SJCRH30 (cell line): ENCODE data around the gene SKP1. TPM values are rescaled to one million over a fixed set of nuclear protein-coding genes. Genes with fewer than 3 reads are reported as not detected.

Source experiments
- DNase-seq, 2 experiments: peaks; one replicate each; pipeline ENCODE4 v3.0.0-alpha.2; 2015 to 2020
- H3K27ac ChIP-seq: fragments of 250-450 bp; sonication (Bioruptor Pico); 2 replicates; pipeline ENCODE4 v1.5.1; 2020; ENCODE audit warnings: mild to moderate bottlenecking, moderate library complexity
- H3K27me3 ChIP-seq: fragments of 250-450 bp; sonication (Bioruptor Pico); 2 replicates; pipeline ENCODE4 v1.5.1; 2020; ENCODE audit warnings: mild to moderate bottlenecking, moderate library complexity
- H3K36me3 ChIP-seq: fragments of 250-450 bp; sonication (Bioruptor Pico); 2 replicates; pipeline ENCODE4 v1.5.1; 2020; ENCODE audit warnings: mild to moderate bottlenecking, moderate library complexity
- H3K4me1 ChIP-seq: fragments of 250-450 bp; sonication (Bioruptor Pico); 2 replicates; pipeline ENCODE4 v1.5.1; 2020; ENCODE audit warnings: mild to moderate bottlenecking, moderate library complexity
- H3K4me3 ChIP-seq: fragments of 250-450 bp; sonication (Bioruptor Pico); 2 replicates; pipeline ENCODE4 v1.5.1; 2020; ENCODE audit warnings: mild to moderate bottlenecking, moderate library complexity
- H3K9me3 ChIP-seq: fragments of 250-450 bp; sonication (Bioruptor Pico); replicated peaks from 2 replicates; pipeline ENCODE4 v1.5.1; 2020; ENCODE audit warnings: mild to moderate bottlenecking, moderate library complexity
- total RNA-seq: library from RNA; depleted of rRNA; stranded (reverse); fragments of >200 nt; shearing (Covaris generic); gene quantifications from 2 replicates; pipeline ENCODE4 v1.2.3, GENCODE V29; 2014

The SKP1 gene
- total RNA-seq, 1 experiment from 2014 or later = 631 TPM

DNA sequence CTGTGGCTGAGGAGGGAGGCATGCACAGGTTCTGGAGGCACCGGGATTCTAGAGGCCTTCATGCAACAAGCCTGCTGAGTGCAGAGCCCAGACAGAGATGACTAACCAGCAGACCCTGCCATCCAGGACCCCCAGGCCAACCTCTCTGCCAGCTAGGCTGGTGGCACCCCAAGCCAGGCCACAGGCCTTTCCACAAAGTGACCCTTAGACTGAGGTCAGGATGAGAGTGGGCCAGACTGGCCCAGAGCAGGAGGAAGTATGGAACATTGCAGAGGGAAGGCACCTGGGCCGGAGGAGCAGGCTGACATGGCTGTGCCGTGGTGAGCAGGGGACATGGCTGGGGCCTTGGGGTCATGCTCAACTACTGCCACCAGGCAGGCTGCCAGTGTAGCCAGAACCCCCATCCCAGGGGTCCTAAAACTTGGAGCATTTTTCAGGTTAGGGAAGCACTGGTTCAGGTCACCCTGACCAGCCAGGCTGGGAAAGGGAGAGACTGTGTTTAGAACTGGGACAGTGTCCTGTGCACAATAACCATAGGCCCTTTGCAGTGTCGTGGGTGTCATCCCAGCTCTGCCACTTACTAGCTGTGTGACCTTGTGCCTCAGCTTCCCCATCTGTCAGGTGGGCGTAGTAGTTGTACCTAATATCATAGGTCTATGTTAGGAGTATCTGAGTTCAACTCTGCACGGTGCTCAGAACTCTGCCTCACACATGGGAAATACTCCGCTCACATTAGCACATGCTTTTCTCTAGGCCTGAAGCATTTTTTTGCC lies 45.0 kb downstream of the SKP1 start:
- Histone ChIP-seq H3K9me3 (no peaks in the 10 kb centered on the region), H3K36me3 (peaks cover 12% of the 10 kb centered on the region), H3K27ac (no peak overlapping the region), H3K4me1 (no peaks in the 10 kb centered on the region), H3K27me3 (no peaks in the 10 kb centered on the region), H3K4me3 (no peak overlapping the region)
- no peak for DNase-seq

DNA sequence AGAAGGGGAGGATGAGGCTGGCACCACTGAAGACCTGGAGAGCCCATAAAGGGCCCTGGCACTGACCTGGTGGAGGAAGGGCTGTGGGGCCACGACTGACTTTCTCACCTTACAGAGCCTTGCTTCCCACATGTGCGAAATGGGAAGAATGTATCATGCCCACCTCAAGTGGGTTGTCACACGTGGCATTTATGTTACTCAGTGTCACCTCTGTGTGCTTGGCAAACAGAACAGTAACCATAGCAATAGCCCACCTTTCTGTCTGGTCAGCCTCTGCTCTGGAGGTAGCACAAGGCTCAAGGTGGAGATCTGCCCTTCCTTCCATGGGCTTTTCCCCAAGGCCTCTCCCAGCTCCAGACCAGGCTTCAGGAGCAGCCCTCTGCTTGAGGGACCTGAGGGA lies 45.6 kb downstream of the SKP1 start:
- Histone ChIP-seq H3K36me3 (peaks cover 9% of the 10 kb centered on the region), H3K4me1 (no peaks in the 10 kb centered on the region), H3K9me3 (no peaks in the 10 kb centered on the region), H3K27me3 (no peaks in the 10 kb centered on the region), H3K4me3 (no peak overlapping the region), H3K27ac (no peak overlapping the region)
- no peak for DNase-seq

DNA sequence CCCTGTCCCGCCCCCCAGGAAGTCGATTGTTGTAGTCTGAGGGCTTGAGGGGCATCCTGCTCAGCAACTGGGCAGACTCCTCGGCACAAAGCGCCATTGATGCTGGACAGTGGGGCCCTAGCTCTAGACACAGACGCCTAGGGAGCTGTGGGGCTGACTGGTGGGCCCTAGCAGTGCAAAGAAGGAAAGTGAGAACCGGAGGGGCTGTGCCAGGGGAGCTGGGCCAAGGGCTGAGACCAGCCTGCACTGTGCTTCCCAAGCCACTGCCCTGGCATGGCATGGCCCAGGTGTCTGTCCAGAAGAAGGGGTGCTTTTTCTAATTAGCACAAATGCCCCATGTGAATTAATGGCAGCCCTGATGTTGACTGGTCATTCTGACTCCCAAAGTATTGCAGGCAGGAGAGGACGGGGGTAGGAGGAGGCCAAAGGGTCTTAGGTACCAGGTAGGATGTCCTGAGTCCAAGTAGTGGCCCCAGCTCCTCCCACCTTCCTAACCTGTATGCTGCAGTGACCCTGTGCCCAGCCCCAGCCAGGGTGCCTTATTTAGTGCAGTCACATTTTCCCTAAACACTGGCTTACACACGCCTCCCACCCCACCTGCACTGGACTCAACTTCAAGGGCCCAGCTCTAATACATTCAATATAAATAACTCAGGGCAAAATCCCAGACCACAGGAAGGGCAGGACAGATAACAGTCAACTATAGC lies 46.4 kb downstream of the SKP1 start:
- Histone ChIP-seq H3K36me3 (peaks cover 5% of the 10 kb centered on the region), H3K27ac (no peak overlapping the region), H3K9me3 (no peaks in the 10 kb centered on the region), H3K4me3 (no peak overlapping the region), H3K27me3 (no peaks in the 10 kb centered on the region), H3K4me1 (no peaks in the 10 kb centered on the region)
- DNase-seq = no peak

DNA sequence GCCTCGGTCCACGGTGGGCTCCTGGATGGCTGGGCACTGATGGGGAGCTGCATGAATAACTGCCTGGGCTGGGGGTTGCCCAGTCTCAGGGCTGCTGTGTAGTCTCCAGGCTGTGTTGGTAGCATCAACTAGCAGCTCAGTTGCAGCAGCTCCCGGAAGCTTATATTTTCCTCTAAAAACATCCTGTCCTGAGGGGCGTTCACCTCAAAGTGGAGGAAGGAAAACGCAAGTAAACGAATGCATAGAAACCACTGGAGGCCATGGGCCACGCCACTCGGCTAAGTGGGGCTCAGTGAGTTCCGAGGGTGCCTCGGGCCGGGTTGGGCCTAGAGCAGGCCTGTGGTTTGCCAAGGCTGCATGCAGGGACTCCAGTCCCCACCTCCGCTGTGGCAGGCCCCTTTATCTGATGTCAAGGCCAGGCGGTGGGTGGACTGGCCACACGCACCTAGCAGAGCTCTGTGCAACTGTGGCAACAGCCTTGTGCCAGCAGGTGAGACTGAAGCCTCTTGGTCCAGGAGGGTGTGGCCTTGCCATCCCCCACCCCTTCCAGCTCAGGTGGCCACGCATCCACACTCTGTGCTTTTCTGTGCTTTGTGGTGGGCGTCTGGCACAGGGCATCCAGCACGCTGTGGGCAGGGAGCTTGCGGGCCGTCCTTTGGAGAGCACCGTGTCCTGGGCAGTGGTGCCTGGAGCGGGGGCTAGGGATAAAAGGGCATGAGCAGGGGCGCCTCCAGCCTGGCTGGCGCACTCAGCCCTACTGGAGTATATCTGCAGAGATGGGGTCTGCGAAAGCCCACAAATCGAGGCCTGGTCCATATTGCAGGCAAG lies 47.1 kb downstream of the SKP1 start:
- Histone ChIP-seq H3K4me3 (no peak overlapping the region), H3K27me3 (no peaks in the 10 kb centered on the region), H3K36me3 (peaks cover 3% of the 10 kb centered on the region), H3K4me1 (no peaks in the 10 kb centered on the region), H3K9me3 (no peaks in the 10 kb centered on the region), H3K27ac (no peak overlapping the region)
- no peak for DNase-seq

DNA sequence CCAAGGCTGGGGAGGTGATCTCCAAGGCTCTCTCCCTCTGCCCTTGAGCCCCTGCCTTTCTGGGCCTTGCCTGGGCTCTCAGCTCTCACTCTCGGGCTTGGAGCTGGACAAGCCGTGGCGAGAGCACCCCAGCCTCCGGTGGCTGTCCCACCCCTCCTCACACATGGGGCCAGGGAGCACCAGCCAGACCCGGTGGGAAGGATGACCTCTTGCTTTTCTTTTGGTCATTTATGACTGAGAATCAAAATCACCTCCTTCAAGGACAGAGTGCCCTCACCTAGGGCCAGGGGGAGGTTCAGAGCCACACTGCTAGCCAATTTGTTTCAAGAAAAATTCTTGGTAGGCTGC lies 48.1 kb downstream of the SKP1 start:
- H3K4me1 ChIP-seq = no peaks in the 10 kb centered on the region
- no peak overlapping the region for H3K4me3 ChIP-seq
- DNase-seq = no peak
- H3K27me3 ChIP-seq = no peaks in the 10 kb centered on the region
- no peaks in the 10 kb centered on the region for H3K36me3 ChIP-seq
- no peaks in the 10 kb centered on the region for H3K9me3 ChIP-seq
- H3K27ac ChIP-seq = no peak overlapping the region

DNA sequence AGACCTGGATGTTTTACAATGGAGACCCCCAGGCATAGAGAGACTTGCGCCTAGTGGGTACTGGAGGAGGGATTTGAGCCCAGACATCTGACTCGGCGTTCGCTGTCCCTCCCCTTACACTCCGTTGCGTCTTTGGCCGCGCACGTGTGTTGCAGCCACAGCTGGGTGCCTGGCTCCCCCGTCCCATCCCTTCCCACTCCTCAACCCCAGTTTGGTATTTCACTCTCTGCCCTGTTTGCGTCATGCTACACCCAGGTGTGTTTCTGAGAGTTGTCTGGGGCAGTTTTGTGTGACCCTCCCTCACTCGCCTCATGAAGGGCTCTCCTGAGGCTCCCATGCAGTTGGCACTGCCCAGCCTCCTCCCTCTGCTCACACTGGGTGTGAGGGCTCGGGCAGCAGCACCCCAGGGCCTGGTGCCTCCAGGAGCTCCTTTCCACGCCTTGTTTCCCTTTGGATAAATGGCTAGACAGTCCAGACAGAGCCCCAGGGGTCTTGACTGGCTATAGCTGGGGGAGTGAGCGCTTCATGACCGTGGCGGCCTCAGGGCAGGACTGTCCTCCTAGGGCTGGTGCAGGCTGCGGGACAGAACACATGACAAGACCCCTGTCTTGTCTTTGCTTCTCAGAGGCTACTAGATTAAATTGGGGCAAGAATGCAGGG lies 48.6 kb downstream of the SKP1 start:
- Histone ChIP-seq H3K4me1 (no peaks in the 10 kb centered on the region), H3K36me3 (no peaks in the 10 kb centered on the region), H3K27me3 (no peaks in the 10 kb centered on the region), H3K4me3 (no peak overlapping the region), H3K27ac (no peak overlapping the region), H3K9me3 (no peaks in the 10 kb centered on the region)
- no peak for DNase-seq

DNA sequence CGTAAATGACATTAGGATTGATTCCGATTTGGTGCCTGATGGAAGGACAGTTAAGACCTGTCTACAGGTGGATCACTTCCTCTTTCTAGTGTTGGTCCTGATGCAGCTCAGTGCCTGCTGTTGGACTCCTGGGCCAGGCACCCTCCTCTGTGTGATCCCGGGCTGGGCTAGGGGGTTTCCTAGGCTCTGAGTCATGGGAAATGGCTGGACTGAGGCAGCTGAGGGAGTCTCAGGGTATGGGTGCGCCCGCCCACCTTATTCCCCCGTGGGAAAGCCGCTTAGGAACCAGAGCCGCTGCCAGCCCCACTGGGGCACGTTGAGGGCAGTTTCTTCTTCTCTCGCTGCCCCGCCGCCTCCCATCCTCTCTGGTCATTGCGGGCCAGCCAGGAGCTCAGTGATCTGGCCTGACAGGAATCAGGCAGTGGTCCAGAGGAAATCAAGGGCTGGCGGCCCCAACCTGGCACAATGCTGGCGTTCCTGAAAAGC lies 49.3 kb downstream of the SKP1 start:
- no peaks in the 10 kb centered on the region for H3K9me3 ChIP-seq
- H3K36me3 ChIP-seq = no peaks in the 10 kb centered on the region

DNA sequence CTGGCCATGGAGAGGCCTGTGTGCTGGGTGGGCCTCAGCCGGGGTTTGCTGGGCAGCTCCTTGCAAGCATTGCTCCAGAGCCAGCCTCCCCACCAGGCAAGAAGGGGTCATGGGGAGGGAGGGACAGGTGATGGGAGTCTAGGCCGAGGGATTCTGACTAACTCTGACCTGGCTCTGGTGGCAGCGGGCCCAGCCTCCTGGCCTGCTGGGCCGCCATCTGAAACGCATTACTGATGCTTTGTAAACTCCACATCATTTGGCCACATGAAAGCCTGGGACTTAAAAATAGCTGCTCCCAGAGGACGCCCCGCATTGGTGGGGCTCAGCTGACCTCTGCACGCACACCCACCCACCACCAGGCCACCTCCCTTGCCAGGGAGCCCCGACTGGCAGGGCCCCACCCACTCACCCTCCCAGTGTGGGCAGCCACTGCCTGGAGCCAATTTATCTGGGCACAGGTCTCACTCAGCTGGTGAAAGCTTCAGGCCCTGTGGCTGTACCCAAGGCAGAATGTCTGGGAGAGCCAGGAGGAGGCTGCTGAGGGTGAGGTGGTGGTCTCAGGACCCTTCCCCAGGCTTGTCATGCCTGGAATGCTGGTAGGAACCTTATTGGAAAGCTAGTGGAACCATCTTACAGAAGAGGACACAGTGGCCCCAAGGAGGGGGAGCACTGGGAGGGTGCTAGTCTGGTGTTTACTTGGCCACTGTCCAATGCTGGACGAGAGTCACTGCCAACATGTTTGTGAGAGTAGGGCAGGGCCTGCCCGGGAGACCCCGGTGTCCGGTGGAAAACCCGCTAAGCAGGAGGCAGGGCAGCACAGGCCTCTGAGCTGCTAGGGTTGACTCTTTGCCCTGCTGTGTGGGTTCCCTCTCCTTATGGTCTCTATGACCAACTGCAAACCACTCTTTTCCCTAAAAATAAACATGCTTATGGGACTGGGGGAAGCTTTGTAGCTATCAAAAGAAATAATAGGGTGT lies 51.4 kb downstream of the SKP1 start:
- no peaks in the 10 kb centered on the region for H3K4me1 ChIP-seq
- no peaks in the 10 kb centered on the region for H3K9me3 ChIP-seq
- no peak overlapping the region for H3K27ac ChIP-seq
- H3K36me3 ChIP-seq = no peaks in the 10 kb centered on the region
- H3K4me3 ChIP-seq = no peak overlapping the region
- no peak for DNase-seq
- H3K27me3 ChIP-seq = no peaks in the 10 kb centered on the region

More for the DNA sequence above, 49.3 kb downstream of the SKP1 start:
- H3K4me1 ChIP-seq = no peaks in the 10 kb centered on the region
- no peak for DNase-seq
- H3K27ac ChIP-seq = no peak overlapping the region
- H3K27me3 ChIP-seq = no peaks in the 10 kb centered on the region
- no peak overlapping the region for H3K4me3 ChIP-seq

DNA sequence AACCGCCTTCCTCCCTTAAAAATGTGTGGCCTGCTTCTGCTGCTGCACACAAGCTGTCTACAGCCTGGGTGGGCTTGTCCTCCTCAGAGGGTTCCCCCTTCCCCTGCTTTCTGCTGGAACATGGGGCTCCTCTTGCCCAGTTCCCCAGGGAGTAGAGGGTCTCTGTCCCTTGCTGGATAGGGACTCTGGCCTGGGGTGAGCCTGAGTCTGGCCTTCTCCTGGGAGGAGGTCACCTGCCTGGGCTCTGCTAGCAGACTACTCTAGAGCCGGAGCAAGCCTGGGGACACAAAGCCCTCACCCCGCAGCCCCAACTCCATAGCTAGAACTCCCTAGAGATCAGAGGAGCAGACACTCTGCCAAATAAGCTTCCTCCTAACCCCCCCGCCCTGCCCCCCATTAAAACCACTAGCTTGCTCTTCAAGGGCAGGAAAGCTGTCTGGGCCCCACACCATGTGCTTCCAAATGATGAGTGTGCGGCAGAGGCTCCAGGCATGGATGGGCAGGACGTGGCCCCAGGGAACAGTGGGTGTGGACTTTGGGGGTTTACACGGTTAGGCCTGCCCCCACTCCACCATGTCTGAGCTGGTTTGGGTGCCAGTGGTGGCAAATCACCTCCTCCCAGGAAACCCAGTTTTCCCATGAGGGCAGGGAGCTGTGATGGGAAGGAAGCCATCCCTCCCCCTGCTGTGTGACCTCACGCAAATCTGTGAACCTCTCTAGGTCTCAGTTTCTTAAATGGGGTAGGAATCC lies 52.3 kb downstream of the SKP1 start:
- no peak for DNase-seq

DNA sequence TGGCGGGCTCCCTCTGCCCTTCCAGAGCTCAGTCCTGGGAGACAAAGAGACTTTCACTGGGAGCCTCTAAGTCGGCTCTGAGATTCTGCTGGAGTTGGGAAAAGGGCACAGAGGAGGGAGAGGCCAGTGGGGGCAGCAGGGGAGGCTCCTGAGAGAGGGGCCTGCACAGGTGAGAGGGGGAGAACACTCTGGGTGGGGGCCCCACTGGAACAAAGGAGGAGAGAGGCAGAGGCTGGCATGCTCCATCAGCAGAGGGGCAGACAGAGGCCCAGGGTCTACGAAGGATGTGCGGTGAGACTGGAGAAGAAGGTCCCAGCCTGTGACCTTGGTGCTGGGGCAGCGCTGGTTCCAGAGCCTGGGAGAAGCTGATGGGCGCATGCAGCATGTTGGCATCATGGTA lies 53.4 kb downstream of the SKP1 start:
- DNase-seq = no peak
- Histone ChIP-seq H3K27ac (no peak overlapping the region), H3K9me3 (no peaks in the 10 kb centered on the region), H3K36me3 (no peaks in the 10 kb centered on the region), H3K4me1 (no peaks in the 10 kb centered on the region), H3K27me3 (no peaks in the 10 kb centered on the region), H3K4me3 (no peak overlapping the region)

More for the DNA sequence above, 52.3 kb downstream of the SKP1 start:
- Histone ChIP-seq H3K27me3 (no peaks in the 10 kb centered on the region), H3K4me1 (no peaks in the 10 kb centered on the region), H3K36me3 (no peaks in the 10 kb centered on the region), H3K27ac (no peak overlapping the region), H3K9me3 (no peaks in the 10 kb centered on the region), H3K4me3 (no peak overlapping the region)

DNA sequence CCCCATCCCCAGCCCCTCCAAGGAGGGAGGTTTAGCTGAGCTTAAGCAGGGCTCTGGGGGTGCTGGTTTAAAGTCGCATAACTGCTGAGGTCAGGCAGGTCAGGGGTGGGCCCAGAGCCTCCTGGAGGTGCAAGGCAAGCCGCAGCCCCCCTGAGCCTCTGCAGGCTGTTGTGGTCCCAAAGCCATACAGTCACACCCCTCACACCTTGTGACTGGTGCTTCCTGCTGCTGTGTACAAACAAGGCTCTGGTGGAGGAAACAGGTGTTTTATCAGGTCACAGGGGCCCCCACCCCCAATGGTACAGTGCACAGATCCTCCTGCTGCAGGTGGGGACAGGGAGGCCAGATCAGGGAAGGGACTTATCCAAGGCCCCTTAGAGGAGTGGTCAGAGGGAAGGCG lies 54.2 kb downstream of the SKP1 start:
- Histone ChIP-seq H3K27ac (no peak overlapping the region), H3K4me1 (no peaks in the 10 kb centered on the region)
- DNase-seq = no peak

DNA sequence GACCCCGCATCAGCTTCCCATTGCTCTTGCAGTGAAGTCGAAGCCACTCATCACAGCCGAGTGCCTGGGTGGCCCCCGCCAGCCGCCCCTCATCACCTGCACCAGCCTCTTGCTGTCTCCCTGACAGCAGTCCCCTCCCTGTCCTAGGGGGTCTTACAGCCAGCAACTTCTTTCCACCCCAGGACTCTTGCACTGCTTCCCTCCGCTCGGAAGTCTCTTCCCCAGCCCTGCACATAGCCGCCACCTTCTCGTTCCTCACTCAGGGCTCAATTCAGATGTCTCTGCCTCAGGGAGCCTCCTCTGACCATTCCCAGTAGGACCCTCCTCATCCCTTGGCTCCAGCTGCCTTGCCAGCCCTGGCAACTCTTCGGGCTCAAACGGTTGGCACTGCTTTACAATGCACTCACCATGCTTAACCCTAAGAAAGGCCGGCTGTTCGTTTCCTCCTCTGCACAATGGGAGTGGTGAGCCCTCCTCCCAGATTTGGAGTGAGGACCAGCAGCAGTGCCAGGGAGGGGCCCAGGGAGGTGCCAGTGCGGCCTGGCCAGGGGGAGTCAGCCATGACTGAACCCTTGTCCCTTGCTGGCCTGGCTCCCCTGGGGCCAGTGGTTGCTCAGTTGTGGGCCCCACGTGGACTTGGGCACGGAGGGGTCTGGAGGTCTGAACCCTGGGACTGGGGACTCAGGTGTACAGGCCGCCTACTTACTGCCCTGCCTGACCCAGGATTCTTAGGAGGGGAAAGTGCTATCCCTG lies 56.2 kb downstream of the SKP1 start:
- H3K4me1 ChIP-seq = no peaks in the 10 kb centered on the region
- H3K9me3 ChIP-seq = no peaks in the 10 kb centered on the region
- no peaks in the 10 kb centered on the region for H3K27me3 ChIP-seq

More for the DNA sequence above, 54.2 kb downstream of the SKP1 start:
- Histone ChIP-seq H3K27me3 (no peaks in the 10 kb centered on the region), H3K4me3 (no peak overlapping the region), H3K36me3 (no peaks in the 10 kb centered on the region), H3K9me3 (no peaks in the 10 kb centered on the region)

DNA sequence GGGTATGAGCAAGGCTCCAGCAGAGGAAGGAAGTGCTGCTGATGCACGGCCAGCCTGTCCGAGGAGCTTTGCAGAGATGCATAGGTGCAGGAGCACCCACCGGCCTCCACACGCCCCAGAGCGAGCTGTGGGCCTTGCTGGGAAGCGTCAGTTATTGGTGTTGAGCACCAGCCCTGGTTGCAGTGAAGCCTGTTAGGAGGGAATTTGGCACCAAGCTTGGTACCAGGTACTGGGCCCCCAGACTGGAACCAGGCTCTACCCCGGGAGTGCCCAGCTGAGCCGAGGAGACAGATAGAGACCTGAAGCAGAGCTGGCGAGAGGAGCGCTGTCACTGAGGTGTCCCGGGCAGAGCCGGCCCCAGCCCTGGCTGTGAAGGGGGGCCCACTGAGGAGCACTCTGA lies 57.0 kb downstream of the SKP1 start:
- no peak for DNase-seq
- no peak overlapping the region for H3K4me3 ChIP-seq
- no peaks in the 10 kb centered on the region for H3K4me1 ChIP-seq
- H3K36me3 ChIP-seq = no peaks in the 10 kb centered on the region
- H3K27ac ChIP-seq = no peak overlapping the region
- no peaks in the 10 kb centered on the region for H3K27me3 ChIP-seq
- no peaks in the 10 kb centered on the region for H3K9me3 ChIP-seq

More for the DNA sequence above, 56.2 kb downstream of the SKP1 start:
- no peak overlapping the region for H3K4me3 ChIP-seq
- no peak for DNase-seq
- H3K36me3 ChIP-seq = no peaks in the 10 kb centered on the region
- H3K27ac ChIP-seq = no peak overlapping the region
